NCI-H774 (cell line): ENCODE data around the gene GFRA4.

Experiments used
- DNase-seq: peaks from one replicate; lab custom pipeline; 2025; lab: John Stamatoyannopoulos, UW

GFRA4 gene

GRCh38 chr20:3673221-3674070 is 10.2 kb upstream of the GFRA4 start:
- DNase-seq: no peak

- no peak for DNase-seq
Observed at GRCh38 chr20:3672547-3673171, 9.5 kb upstream of the GFRA4 start.

- DNase-seq: no peak
Observed at GRCh38 chr20:3671986-3672546, 8.9 kb upstream of the GFRA4 start.

GRCh38 chr20:3670945-3671344 is 7.7 kb upstream of the GFRA4 start:
- no peak for DNase-seq

GRCh38 chr20:3670511-3670910 is 7.3 kb upstream of the GFRA4 start:
- DNase-seq: no peak

GRCh38 chr20:3669710-3670367 is 6.6 kb upstream of the GFRA4 start:
- no peak for DNase-seq

GRCh38 chr20:3667434-3668037 is 4.3 kb upstream of the GFRA4 start:
- no peak for DNase-seq

- DNase-seq: no peak
Observed at GRCh38 chr20:3663858-3664257, 659 bp upstream of the GFRA4 start.

- no peak for DNase-seq
Observed at GRCh38 chr20:3661814-3662665, 1.2 kb downstream of the GFRA4 start.

- DNase-seq: no peak
Observed at GRCh38 chr20:3661060-3661813, 2.0 kb downstream of the GFRA4 start.

- no peak for DNase-seq
Observed at GRCh38 chr20:3660262-3661059, 2.7 kb downstream of the GFRA4 start.

- no peak for DNase-seq
Observed at GRCh38 chr20:3659492-3660261, 3.5 kb downstream of the GFRA4 start.

GRCh38 chr20:3658716-3659491 is 4.3 kb downstream of the GFRA4 start:
- no peak for DNase-seq

GRCh38 chr20:3658019-3658715 is 5.0 kb downstream of the GFRA4 start:
- no peak for DNase-seq

- no peak for DNase-seq
Observed at GRCh38 chr20:3655131-3655405, 8.1 kb downstream of the GFRA4 start.

GRCh38 chr20:3654326-3655130 is 8.7 kb downstream of the GFRA4 start:
- DNase-seq: peak; percentile 61

GRCh38 chr20:3653921-3654320 is 9.3 kb downstream of the GFRA4 start:
- no peak for DNase-seq
